NCI-H748 (cell line): Measurements from ENCODE around the gene ENO4.
A peak's percentile ranks its signal among the peaks of the same experiment; 100 is the strongest.

Source experiments
- DNase-seq: peaks from one replicate; lab custom pipeline; 2025; ENCODE audit not compliant: unreplicated experiment; lab: John Stamatoyannopoulos, UW

The ENO4 gene, protein sequence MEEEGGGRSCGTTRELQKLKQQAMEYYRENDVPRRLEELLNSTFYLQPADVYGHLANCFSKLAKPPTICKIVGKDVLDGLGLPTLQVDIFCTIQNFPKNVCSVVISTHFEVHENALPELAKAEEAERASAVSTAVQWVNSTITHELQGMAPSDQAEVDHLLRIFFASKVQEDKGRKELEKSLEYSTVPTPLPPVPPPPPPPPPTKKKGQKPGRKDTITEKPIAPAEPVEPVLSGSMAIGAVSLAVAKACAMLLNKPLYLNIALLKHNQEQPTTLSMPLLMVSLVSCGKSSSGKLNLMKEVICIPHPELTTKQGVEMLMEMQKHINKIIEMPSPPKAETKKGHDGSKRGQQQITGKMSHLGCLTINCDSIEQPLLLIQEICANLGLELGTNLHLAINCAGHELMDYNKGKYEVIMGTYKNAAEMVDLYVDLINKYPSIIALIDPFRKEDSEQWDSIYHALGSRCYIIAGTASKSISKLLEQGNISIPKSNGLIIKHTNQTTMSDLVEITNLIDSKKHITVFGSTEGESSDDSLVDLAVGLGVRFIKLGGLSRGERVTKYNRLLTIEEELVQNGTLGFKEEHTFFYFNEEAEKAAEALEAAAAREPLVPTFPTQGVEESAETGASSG

DNA sequence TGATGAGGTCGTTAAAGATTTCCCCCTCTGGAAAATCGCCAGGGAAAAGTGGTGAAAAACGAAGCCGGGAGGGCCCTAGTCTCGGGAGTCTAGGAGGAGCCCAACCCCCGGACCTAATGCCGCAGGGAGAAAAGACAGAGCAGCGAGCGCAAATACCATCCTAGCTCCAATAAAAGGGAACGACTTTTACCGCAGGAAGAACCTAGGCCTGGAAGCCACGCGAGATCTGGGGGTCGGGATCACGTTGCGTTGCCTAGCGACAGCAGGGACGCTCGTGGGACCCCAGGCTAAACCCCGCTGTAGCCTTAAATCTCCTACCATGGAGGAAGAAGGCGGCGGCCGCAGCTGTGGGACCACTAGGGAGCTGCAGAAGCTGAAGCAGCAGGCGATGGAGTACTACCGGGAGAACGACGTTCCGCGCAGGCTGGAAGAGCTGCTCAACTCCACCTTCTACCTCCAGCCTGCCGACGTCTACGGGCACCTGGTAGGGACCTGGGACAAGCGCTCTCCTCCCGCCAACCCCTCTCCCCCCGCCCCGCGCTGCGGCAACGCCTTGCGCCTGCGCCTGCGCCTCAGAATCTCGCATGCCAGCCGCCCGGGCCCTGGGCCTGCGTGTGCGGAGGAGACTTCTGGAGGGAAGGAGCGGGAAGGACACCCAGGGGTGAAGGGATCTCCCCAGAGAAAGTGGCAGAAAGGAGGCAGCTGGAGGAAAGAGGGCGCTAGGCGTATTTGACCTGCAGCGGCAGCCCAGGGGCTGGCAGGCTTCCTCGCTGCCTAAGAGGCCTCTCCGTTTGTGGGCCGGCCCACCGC is at the start of gene ENO4:
Gene ENO4, plus strand, starts transcription at position 252 of the 810 bp plus-strand sequence. Its CDS starts 68 bp downstream, at position 320.
- DNase-seq: peak; percentile 92

DNA sequence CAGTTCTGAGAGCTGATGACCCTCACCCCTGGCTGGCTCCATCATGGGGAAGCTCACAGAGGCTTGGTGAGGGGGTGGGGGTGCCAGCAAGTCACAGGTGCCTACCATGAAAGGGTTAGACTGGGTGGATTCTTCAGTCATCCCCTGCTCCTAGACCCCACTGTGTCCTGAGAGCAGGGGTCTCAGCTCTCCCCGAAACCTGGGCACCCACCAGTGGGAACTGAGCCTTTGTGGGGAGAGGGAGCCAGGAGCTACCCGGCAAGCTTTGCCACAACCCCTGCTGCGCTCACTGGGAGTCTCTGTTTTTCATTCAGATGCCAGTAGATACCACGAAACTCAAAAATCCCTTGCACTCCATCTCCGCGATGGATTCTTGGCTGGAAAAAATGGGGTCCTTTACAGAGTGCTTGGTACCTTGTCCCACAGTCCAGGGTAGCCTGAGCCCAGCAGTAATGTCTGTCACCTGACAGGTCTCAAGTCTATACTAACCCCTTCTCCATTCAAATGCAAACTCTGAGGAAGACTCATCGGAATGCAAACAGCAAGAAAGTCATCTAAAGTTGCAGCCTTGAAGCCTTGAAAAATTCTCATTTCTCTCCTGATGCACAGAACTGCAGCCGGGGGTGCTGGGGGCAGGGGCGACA is 48.9 kb upstream of the ENO4 start:
- DNase-seq: no peak

DNA sequence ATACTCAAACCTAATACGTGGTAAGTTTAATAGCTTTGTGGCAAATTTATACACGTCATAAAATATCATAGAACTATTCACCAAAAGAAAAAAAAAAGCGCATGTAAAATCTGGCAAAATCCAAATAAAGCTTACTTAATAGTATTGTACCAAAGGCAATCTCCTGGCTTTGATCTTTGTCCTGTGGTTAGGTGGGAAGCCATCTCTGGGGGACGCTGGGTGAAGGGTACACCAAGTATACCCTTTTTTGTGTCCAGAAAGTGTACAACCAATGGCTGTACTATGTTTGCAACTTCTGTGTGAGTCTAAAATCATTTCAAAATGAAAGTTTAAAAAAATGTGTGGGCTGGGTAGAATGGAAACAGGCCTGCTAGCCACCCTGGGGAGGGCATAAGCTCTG is 47.6 kb upstream of the ENO4 start:
- DNase-seq: no peak

DNA sequence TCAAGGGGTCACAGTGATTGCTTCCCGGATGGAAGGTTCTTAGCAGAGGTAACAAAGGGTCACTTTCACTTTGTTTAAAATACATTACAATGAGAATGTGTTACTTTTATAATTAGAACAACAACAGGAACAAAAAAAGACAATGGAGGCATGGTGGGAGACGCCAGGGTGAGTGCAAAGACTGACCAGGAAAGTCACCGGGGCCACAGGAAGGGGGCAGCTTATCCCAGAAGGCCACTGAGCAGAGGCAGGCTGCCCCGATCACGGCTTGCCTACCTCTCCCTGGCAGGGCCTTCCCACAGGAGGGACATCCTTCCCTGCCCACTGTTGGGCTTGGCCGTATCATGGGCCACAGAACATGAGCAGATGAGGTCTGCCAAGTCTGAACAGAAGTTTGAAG is 46.8 kb upstream of the ENO4 start:
- DNase-seq: no peak

DNA sequence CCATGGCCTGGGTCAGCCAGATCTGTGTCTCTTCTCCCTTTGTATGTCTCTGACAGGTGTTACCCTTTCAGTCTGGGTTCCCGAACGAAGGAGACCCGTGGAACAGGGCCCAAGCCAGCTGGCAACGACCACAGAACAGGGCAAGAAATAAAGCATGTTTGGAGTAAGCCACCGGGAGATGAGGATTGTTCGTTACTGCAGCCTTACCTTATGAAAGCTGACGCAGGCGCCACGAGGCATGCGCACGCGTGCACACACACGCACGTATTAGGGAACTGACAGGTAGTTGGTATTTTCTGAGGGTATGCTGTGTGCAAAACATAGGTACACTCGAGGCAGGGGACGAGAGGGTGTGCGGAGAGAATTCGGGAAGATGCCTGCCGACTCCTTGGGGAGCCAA is 46.4 kb upstream of the ENO4 start:
- DNase-seq: no peak

DNA sequence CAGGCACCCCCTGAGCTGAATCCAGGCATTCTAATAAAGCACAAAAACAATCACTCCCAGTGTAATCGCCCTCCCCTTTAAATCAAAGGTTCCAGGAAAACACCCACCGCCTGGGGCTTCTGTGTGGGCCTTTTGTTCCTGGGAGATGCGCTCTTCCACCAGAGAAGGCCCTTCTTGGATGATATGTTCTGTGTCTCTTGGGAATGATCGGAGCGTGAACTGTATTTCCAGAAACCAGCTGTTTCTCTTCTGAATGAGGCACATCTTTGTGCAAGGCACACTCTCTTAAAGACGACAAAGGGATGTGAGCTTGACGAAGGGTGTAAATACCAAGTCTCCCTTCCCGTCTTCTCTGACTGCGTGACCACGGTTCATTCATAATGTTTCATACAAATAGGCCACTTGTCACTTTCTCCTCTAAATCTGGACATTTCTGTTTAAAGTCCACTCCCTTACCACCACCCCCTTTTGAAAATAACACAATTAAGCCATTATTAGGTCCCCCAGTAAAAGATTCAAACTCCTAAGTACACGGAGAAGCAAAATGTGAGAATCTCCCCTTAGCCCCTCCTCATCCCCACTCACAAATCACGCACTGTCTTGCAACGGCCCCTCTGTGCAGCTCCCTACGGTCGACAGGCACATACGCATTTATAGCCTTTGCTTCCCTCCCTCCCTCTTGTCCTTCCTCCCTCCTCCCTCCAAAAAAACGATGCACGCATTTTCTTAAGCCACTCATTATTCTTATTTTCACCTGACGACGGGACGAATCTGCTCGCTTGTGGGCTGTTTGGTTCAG is 45.6 kb upstream of the ENO4 start:
- no peak for DNase-seq

DNA sequence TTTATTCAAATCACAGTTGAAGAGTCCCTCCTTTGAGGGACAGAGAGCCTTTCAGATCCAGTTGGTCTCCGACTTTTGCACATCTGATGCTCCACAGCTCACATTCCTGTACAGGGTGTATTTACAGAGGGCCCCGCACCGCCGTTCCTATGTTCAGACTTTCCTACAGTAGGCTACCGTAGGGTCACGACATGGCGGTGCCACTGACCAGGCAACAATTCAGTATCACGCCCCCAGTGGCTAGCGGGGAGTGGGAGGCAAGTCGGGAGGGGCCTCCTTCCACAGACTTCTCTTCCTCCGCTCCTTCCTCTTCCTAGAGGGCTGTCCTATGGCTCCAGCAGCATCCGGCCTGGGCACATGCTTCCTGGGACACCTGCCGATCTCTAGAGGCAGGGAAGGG is 40.6 kb upstream of the ENO4 start:
- no peak for DNase-seq

DNA sequence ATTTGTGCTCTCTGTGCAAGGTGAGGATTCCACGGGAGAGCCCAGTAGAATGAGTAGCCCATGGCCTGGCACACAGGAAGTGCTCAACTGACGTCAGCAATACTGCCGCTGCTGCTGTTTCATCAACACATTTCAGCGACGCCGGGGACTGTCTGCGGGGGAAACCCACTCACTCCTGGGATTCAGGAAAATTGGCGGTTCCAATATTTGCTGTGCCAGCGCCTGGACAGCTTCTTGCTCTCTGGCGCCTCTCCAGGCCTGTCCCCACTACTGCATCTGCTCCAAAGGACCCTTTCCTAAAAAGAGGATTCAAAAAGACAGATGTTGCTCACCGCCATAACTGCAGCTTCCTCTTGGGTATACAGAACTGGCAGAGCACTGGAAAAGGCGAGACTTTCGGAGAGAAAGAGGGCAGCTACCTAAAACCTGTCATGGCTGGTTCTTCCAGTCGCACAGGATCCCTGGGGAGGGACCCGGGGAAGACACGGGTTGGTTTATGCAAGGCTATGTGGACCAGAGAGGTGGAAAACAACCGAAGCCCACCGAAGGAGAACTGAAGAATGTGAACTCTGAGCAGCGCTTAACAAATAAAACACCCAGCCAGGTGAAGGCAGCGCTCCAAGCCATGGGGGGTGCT is 39.7 kb upstream of the ENO4 start:
- DNase-seq: peak; percentile 88

DNA sequence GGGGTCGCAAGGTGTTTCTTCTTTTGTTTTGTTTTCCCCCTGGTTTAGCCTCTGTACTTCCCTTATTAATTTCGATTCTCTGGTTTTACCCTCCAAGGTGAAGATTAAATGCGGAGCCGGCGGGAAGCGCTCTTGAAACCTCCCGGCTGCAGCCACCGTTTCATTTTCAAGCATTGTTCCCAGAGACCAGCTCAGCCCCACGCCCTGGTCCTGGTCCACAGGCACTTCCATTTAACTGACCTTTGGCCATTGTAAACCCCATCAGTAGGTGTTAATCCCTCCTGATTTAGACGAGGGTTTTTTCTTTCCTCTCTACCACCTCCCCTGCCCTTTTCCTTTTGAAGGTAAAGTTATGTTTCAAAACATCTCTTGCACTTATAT is 39.2 kb upstream of the ENO4 start:
- DNase-seq: peak; percentile 49

DNA sequence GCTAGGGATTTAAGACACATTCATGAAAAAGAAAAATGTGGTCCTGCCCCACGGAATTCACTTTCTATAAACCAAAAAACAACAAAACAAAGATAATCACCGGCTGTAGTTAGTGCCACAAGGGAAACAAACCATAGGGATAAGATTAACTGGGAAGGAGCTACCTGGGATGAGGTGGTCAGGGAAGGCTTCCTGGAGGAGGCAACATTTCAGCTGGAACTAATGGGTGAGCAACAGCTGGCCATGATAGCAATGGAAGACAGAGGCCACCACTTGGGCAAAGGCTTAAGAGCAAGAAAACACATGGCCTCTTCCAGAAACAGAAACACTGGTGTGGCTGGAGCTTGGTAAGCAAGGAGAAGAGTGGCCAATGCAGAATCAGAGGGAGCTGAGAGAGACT is 38.4 kb upstream of the ENO4 start:
- DNase-seq: no peak

DNA sequence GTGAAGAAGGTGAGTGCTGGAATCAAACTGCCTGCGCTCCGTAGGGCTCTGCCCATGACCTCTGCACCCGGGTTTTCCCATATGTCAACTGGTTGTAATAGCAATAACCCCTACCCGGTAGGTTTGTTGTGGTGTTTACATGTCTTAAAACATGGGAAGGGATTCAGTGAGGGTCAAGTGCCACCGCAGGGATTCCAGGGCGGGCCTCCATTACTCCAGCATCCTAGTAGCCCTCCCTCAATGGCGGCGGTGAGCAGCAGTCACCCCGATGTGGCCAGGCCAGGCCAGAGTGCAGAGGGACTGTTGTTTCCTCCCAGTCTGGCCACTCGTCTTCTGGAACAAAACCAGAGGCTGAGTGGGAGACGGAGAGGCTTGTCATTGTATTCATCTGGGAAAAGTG is 37.6 kb upstream of the ENO4 start:
- DNase-seq: no peak

DNA sequence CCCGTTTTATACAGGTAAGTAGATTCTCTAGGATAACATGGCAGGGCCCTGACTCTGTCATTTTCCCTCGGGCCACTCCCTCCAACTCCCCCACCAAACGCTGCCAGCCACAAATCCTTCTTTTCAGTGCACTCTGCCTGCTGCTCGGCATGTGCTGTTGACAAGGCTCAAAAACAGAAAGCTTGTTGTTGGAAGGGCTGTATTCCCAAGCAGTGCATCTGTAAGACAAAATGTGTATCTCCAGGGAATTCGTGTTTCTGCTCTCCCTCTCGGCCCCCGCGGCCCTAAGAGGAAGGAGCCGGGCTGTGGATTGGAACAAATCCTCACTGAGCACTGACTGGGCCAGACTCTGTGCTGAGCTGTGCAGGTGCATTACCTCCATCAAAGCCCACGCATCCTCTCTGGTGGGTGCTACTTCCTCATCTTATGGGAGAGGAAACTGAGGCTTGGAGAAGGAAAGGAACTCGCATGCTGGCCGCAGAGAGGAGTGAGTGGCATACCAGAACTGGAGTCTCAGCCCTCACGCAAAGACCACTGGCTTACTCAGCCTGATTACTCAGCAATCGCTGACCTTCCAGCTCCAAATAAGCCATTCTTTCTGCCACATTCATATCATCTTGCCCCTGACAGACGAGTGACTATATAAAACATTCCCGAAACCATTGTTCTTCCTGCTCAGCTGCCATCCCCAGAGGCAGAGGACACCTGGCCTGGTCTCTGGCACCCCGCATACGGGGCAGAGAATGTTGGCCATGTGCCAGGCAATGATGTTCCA is 33.5 kb upstream of the ENO4 start:
- peak; percentile 43 for DNase-seq

DNA sequence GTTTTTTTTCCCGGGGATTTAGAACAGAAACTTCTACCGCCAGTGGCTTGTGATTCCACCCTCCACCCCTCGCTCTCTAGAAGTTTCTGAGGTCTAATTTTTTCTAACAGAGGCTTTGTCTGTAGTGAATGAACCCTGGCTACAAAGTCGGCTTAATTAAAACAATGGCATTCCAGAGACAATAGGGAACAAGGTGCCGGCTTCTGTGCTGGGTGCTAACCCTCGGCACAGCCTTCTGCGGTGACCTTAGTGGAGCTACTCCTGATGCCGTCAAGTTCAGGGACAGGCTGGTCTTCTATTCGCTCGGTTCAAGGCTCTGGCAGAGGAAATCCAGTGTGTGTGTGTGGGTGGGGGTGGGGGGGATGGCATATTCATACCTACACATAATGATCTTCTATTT is 32.1 kb upstream of the ENO4 start:
- DNase-seq: no peak

DNA sequence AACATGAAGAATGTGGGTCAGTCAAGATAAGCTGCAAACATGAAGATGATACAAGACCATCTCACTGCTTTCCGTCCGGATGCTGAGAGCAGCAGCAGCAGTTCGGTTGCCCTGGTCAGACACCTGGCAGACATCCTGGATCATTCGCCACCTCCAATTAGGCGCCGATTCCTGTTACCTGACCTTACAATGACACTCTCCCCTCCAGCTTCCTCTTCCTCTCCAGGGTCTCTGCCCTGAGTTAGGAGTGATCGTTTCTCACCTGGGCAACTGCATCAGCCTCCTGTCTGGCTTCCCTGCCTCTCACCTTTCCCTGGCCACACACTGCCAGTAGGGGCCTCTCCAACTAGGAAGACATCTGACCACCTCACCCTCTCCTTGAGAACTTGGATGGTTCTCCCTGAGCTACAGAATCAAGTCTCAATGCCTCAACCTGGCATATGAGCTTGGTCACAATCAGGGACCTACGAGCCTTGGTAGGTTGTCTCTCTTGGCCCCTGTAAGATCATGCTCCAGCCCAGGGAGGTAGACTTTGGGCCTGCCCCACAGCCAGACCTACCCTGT is 31.4 kb upstream of the ENO4 start:
- DNase-seq: no peak

DNA sequence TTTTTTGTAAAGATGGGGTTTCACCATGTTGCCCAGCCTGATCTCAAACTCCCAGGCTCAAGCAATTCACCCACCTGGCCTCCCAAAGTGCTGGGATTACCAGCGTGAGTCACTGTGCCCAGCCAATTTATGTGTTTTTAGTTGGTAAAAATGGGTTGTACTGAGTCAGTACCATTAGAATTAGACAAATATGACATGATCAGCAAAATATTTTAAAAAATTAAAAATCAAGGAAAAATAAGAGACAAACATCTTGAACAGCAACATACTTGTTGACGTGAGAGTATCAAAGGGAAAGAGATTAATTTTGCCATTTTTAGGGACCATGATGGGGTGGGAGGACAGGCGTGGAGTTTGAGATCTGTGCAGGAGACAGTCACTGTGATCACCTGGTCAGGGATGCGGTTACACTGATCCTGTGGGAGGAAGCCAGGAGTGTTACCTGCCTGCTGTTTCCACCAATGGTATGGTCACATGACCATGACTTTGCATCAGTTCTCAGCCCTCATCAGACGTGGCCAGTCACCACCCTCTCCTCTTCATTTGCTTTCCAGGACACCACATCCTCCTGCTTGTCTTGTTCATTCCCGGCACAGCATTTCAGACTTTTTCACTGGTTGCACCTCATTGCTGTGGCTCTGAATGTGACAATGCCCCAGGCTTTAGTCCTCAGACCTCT is 29.2 kb upstream of the ENO4 start:
- DNase-seq: no peak

DNA sequence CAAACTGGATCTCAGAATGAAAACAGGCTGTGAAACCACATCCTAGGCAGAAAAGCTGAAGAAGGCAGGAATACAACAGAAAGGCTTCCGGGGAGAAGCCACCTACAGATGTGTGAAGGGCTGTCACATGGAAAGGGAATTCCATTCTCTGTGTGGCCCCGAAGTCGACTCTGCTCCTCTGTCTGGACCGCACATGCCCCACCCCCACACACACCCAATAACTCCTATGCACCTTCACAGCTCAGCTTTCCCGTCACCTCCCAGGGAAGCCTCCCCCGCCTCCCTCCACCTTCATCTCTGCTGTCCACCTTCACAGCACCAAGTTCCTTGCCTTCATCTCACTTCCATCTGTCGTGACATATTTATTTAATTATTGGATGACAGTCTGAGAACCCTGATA is 23.4 kb upstream of the ENO4 start:
- DNase-seq: no peak

DNA sequence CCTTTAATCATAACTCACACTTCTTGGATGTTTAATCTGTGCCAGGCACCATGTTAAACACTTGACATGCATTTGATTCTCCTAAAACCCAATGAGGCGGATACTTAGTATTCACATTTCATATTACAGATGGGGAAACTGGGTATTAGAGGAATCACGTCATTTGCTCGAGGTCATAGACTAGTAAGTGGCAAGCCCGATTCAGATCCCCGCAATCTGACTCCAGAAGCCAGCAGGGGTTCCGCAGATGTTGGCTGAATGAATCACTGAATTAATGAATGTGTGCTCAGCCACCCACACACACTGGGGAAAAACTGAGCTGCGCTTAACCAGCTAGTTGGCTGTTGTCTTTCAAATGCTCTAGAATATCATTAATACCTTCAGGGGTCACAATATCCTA is 22.5 kb upstream of the ENO4 start:
- peak; percentile 4 for DNase-seq

DNA sequence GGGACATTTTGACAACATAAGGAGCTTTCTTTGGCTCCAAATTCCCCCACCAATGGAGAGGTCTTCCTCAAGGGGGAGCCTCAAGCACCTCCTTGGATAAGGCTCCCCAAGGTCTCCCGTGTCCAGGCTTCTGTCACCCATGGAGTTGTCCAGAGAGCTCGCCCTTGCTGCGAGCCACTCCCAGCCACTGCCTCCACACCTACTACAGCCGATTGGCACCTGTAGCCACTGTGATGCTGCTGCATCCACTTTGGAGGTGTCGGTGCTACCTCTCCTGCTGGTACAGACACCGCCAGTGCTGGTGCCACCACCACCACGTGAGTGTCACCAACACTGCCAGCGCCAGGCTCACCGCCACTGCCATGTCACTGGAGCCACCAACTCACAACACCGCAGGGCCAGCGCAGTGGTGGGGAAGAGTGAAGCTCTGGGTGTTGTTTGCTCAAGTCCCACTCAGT is 22.1 kb upstream of the ENO4 start:
- DNase-seq: no peak
